Fibroblast of villous mesenchyme (primary cell): ENCODE data around the gene RERE. TPM values are rescaled to one million over a fixed set of nuclear protein-coding genes. Genes with fewer than 3 reads are reported as not detected.

Experiments
- DNase-seq: peaks from one replicate; pipeline ENCODE4 v3.0.0-alpha.2; 2010; ENCODE audit warnings: low read depth
- H3K4me3 ChIP-seq: 2 replicates; pipeline ENCODE4 v1.5.1; 2011; ENCODE audit warnings: low read depth, mild to moderate bottlenecking, low read length
- total RNA-seq: library from RNA; depleted of rRNA; stranded (reverse); fragments of >200 nt; gene quantifications from 2 replicates; pipeline ENCODE4 v1.2.3, GENCODE V29; 2012
- TF ChIP-seq, protein P1 (sequence below): IDR thresholded peaks from 2 replicates; pipeline ENCODE4 v1.5.1; 2012; ENCODE audit warnings: low read depth, mild to moderate bottlenecking, low read length; ENCODE audit not compliant: insufficient read depth

Gene RERE
- total RNA-seq, 1 donor, result 51.4 TPM

DNA sequence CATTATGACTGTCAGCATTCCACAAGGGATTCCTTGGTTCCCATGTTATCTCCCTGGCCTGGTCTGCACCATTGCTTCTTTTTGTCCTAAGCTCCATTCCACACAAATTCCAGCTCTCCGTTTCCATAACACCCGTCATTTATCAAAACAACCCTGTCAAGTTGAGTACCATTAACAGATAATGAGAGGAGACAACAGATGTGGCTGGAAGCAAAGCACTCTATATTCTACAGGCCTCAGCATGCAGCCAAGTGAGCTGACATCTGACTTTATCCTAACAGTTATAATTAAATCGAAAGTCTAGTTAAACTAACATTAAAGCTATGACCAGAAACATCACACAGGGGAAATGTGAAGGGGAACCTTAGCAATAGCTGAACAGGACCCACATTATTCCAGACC, 110.4 kb downstream of the RERE start:
- peak; percentile 90 for DNase-seq
- H3K4me3 ChIP-seq, result no peak overlapping the region
- TF ChIP-seq, protein P1, sequence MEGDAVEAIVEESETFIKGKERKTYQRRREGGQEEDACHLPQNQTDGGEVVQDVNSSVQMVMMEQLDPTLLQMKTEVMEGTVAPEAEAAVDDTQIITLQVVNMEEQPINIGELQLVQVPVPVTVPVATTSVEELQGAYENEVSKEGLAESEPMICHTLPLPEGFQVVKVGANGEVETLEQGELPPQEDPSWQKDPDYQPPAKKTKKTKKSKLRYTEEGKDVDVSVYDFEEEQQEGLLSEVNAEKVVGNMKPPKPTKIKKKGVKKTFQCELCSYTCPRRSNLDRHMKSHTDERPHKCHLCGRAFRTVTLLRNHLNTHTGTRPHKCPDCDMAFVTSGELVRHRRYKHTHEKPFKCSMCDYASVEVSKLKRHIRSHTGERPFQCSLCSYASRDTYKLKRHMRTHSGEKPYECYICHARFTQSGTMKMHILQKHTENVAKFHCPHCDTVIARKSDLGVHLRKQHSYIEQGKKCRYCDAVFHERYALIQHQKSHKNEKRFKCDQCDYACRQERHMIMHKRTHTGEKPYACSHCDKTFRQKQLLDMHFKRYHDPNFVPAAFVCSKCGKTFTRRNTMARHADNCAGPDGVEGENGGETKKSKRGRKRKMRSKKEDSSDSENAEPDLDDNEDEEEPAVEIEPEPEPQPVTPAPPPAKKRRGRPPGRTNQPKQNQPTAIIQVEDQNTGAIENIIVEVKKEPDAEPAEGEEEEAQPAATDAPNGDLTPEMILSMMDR, result no peak

DNA sequence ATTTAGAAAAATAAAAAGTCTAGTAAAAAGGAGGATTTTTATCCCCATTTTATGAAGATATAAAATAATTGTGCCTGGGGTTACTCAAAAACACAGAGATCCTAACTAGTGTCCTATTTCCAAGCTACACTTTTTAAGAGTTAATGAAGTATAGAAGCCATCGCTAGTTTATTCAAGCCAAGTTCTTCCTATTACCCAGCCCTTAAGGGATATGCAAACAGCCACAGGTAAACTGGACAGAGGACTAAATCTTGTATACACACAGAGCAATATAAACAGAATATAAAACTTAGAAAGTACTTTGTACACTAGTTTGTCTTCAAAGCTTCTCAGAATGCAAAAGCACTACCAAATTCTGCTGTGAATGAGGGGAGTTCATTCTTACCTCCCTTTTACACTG, 111.1 kb downstream of the RERE start:
- TF ChIP-seq, protein P1, result no peak
- no peak overlapping the region for H3K4me3 ChIP-seq
- DNase-seq, result no peak

DNA sequence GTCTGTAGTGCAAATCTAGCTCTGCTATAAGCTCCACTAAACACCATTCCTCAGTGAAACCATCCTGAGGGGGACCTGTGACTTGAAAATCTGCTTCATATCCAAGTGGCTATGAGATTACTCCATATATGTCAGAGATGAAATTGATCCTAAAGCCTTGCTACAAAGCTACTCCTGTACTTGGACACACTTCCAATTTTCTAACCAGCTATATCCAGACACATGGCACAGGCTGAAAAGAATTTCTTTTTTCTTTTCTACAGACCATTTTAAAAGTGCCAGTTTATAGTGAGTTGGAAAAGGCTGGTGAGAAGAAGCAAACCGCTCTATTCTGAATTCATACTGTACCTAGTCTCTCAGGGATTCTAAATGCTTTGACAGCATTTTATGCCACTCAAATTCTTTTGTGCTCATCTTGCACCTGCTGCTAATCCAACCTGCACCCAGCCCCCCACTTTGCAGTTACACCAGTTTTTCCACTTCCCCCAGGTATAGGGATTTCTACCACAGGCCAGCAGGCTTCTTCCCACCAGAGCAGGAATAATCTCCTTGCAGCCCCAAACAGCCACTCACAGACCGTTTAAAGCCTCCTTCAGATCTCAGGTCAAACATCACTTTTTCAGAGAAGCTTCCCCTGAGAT, 112.5 kb downstream of the RERE start:
- no peak overlapping the region for H3K4me3 ChIP-seq
- TF ChIP-seq, protein P1, result no peak
- no peak for DNase-seq

DNA sequence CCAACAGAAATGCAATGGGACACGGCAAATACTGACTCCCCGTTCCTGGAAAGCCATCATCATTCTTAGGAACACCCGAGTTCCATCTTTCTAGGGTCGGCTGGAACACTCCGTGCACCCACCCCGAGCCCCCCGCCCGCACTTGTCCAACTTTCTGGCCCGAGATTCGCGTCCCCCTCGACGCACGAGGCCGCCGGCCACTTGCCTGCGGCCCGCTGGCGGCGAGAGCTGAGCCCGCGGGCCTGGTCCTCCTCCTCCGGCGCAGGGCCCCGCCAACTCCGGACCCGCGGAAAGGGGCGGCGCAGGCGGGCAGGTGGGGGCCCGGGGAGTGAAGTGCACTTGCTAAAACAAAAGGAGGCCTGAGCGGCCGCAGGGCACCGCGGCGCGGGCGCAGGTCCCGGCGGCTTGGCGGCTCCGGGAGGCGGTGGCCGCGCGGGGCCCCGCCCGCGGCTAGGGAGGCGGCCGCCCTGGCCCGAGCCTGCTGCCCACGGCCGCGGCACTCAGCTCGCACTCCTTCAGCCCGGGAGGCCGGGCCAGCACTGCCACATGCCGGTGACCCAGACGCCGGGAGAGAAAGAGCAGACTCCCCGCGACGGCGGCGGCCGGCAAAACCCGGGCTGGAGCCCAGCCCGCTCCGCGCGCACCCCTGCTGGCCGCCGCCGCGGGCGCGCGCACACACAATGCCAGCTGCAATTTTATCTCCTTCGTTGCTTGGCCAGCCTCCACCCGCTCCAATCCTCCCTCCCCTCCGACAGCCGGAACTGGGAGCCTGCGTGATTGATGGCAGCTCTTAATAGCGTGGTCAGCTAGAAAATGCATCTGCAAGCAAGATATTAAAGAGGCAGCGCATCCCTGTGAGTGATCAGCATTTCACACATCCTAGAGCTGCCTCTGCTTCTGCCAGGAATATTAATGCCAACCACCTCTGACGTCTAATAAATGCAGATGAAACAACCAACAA, 114.3 kb downstream of the RERE start:
- TF ChIP-seq, protein P1, result no peak
- peak; percentile 95 for DNase-seq

DNA sequence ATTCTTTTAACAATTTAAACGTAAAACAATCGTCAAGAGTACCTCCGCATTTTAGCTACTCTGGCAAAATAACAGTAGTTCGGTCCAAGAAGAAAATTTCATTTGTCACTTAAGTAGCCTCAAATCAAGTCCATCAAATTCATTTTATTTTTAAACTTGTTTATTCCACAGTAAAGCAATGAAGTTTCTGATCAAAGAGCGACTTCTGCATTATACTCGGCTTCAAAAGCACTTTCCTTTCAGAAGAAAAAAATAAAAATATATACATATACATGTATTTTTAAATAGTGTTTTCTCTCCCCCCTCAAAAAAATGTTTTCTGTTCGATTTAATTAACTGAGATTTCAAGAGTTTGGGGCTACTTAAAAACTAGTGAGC, 115.0 kb downstream of the RERE start:
- TF ChIP-seq, protein P1, result no peak
- no peak for DNase-seq
- H3K4me3 ChIP-seq, result peak overlapping the region; percentile 75

More for the DNA sequence above, 114.3 kb downstream of the RERE start:
- peak overlapping the region; percentile 75 for H3K4me3 ChIP-seq

DNA sequence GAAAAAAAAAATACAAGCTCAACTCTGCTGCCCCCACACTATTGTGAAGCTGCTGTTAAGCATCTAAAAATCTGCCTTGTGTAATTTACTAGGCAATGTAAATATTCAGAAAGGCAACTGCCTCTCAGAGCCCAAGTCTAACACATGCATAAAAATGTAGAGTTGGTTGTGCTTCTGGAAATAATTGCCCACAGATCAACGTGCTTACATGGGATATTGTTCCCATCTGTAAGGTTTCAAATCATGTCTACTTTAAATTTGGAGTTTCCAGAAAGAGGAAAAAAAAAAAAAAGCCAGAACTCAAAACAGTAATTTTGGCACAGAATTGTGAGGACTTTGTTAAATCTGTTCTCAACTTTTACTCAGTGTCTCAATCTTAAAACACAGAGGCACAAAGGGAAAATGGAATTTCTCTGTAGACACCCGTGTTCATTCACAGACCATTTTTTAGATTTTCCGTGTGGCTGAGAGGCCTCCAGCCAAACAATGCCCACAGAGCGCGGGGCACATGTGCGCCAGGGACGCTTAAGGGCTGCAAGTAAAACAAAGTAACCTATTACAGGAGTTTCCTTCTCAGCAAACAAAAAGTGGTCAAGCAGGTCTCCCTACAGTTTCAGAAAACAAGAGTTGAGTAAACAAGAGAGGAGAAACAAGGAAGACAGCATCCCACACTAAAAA, 115.5 kb downstream of the RERE start:
- peak; percentile 58 for DNase-seq
- TF ChIP-seq, protein P1, result no peak
- peak overlapping the region; percentile 75 for H3K4me3 ChIP-seq
